ENCODE measurements around the gene CCDC80. TPM values are rescaled to one million over a fixed set of nuclear protein-coding genes. Genes with fewer than 3 reads are reported as not detected.
"Not testable (repeated sequence)": the region's sequence is repeated elsewhere in the genome, so short reads cannot be mapped to it uniquely, and the experiment has no call there.

CCDC80 gene
- total and polyA plus RNA-seq, 8 donors, result 42.7 to 247 (median 81.4) TPM

GRCh38 chr3:112579232-112579631 is 61.7 kb downstream of the CCDC80 start:
- intact Hi-C loops (cut with DNase I), result no loop called here
- no peak overlapping the region for H3K4me3 ChIP-seq
- peak overlapping the region in 1 of 2 donors; percentile 59 for H3K27ac ChIP-seq
- DNase-seq, result no peak
- no peak for TF ChIP-seq CTCF (IDR thresholded peaks at IDR 0.05)
- ATAC-seq, result no peak
- H3K4me1 ChIP-seq, result peaks cover 0 to 12% of the 10 kb centered on the region in 2 donors
- H3K36me3 ChIP-seq, result peaks cover 0 to 41% of the 10 kb centered on the region in 2 donors
- H3K9me3 ChIP-seq, result no peaks in the 10 kb centered on the region
- H3K27me3 ChIP-seq, result no peaks in the 10 kb centered on the region

- peak overlapping the region in 1 of 2 donors; percentile 60 for H3K27ac ChIP-seq
- TF ChIP-seq CTCF (IDR thresholded peaks at IDR 0.05), result no peak
- ATAC-seq (no peak), DNase-seq (no peak)
- intact Hi-C loops (cut with DNase I), result no loop called here
- peaks cover 0 to 42% of the 10 kb centered on the region in 2 donors for H3K36me3 ChIP-seq
- H3K4me3 ChIP-seq, result no peak overlapping the region
- no peaks in the 10 kb centered on the region for H3K9me3 ChIP-seq
- no peaks in the 10 kb centered on the region for H3K27me3 ChIP-seq
- peaks cover 0 to 20% of the 10 kb centered on the region in 2 donors for H3K4me1 ChIP-seq
Observed at GRCh38 chr3:112572701-112573100, 68.2 kb downstream of the CCDC80 start.

GRCh38 chr3:112569265-112569664 is 71.7 kb downstream of the CCDC80 start:
- Histone ChIP-seq H3K4me3 (no peak overlapping the region), H3K9me3 (no peaks in the 10 kb centered on the region), H3K27ac (peak overlapping the region in 1 of 2 donors; percentile 20), H3K27me3 (no peaks in the 10 kb centered on the region), H3K4me1 (peaks cover 0 to 27% of the 10 kb centered on the region in 2 donors), H3K36me3 (peaks cover 0 to 33% of the 10 kb centered on the region in 2 donors)
- no peak for TF ChIP-seq CTCF (IDR thresholded peaks at IDR 0.05)
- DNase-seq (no peak), ATAC-seq (no peak)
- intact Hi-C loops (cut with DNase I), result no loop called here

- peak overlapping the region in 1 of 2 donors; percentile 20 for H3K27ac ChIP-seq
- H3K9me3 ChIP-seq, result no peaks in the 10 kb centered on the region
- intact Hi-C loops (cut with DNase I), result no loop called here
- H3K27me3 ChIP-seq, result no peaks in the 10 kb centered on the region
- TF ChIP-seq CTCF (IDR thresholded peaks at IDR 0.05), result no peak
- peaks cover 0 to 27% of the 10 kb centered on the region in 2 donors for H3K36me3 ChIP-seq
- DNase-seq (no peak), ATAC-seq (no peak)
- no peak overlapping the region for H3K4me3 ChIP-seq
- H3K4me1 ChIP-seq, result peaks cover 6 to 32% of the 10 kb centered on the region in 2 donors
Observed at GRCh38 chr3:112568642-112569041, 72.3 kb downstream of the CCDC80 start.

GRCh38 chr3:112564940-112565305 is 76.0 kb downstream of the CCDC80 start:
- DNase-seq (no peak), ATAC-seq (no peak)
- Histone ChIP-seq H3K36me3 (peaks cover 0 to 6% of the 10 kb centered on the region in 2 donors), H3K4me1 (peaks cover 16 to 37% of the 10 kb centered on the region in 2 donors), H3K27me3 (no peaks in the 10 kb centered on the region), H3K9me3 (no peaks in the 10 kb centered on the region), H3K4me3 (no peak overlapping the region), H3K27ac (no peak overlapping the region)
- intact Hi-C loops (cut with DNase I), result no loop called here
- no peak for TF ChIP-seq CTCF (IDR thresholded peaks at IDR 0.05)

- peaks cover 21 to 38% of the 10 kb centered on the region in 2 donors for H3K4me1 ChIP-seq
- intact Hi-C loops (cut with DNase I); ATAC-seq; H3K27me3 ChIP-seq; H3K4me3 ChIP-seq; H3K36me3 ChIP-seq; H3K27ac ChIP-seq; H3K9me3 ChIP-seq: not testable (repeated sequence)
- peak in 2 of 4 donors; percentile 9 to 41 for DNase-seq
Observed at GRCh38 chr3:112564247-112564939, 76.5 kb downstream of the CCDC80 start.
